Hematopoietic multipotent progenitor cell treated with erythropoietin and hydrocortisone succinate and interleukin-3 and kit ligand, for 4 days (in vitro differentiated cells): ENCODE data around the gene WDR59.
"Not testable (repeated sequence)": the region's sequence is repeated elsewhere in the genome, so short reads cannot be mapped to it uniquely, and the experiment has no call there.

Experiments
- DNase-seq: peaks from one replicate; pipeline ENCODE4 v3.0.0-alpha.2; 2015

WDR59 gene

GRCh38 chr16:75012380-75013081, 27.6 kb upstream of the WDR59 start:
- DNase-seq = no peak

- DNase-seq = peak; percentile 75
Measured at GRCh38 chr16:75011634-75012307, 26.8 kb upstream of the WDR59 start.

DNA sequence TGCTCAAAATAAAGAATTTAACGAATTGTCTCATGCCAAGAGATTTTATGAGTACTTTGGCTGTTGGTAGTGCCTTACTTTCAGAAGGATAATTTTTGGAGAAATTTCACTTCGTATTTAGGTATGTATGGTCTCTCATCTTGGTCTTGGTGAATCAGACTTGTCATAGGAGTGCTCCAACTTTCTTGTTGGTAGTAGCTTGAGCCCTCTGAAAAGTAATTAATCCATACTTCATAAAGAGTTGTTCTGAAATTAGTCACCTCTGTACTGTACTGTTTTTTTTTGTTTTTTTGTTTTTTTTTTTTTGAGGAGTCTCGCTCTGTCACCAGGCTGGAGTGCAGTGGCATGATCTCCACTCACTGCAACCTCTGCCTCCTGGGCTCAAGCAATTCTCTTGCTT, 25.5 kb upstream of the WDR59 start:
- no peak for DNase-seq

- no peak for DNase-seq
Measured at GRCh38 chr16:75007443-75007842, 22.5 kb upstream of the WDR59 start.

- DNase-seq = no peak
Measured at GRCh38 chr16:75005697-75006096, 20.8 kb upstream of the WDR59 start.

DNA sequence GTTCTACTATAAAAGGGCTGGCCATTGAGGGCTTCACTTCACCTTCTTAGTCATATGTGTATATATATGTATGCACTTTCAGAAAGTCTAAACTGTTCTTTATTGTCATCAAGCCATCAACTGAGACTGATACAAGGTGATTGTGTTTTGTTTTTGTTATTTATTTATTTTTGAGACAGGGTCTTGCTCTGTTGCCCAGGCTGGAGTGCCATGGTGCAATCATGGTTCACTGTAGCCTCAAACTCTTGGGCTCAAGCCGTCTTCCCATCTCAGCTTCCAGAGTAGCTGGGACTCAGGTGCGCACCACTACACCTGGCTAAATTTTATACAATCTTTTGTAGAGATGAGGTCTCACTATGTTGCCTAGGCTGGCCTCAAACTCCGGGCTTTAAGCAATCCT, 19.5 kb upstream of the WDR59 start:
- DNase-seq = no peak

DNA sequence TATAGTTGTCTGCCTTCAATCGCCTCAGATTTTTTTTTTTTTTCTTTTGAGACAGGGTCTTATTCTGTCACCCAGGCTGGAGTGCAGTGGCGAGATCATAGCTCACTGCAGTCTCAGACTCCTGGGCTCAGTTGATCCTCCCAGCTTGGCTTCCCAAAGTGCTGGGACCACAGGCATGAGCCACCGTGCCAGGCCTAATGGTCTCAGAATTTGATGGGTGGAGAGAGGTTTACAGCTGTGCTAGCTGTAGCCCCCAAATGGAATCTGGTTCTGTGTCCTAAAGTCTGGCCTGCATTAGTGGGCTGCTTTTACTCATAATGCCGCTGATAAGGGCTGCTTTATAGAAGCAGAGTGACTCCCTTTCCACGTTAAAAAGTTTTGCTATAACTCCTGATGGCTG, 19.0 kb upstream of the WDR59 start:
- DNase-seq = no peak

DNA sequence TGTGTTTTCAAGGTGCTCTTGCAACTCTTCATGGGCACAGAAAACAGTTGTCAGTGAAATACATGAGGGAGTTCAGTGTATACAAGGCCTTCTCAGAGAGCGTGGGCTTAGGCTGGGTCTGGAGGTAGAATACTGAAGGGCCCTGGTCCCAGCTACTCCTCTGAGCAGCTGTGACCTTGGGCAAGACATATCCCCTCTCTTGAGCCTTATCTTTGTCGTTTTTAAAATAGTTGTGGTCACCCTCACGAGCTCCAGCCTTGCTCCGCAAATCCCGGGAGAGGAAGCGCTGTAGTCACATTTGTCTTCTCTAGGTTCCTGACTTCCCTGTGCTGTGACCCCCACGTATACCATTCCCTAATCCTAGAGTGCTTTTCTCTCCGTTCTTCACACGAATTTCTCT, 17.6 kb upstream of the WDR59 start:
- peak; percentile 67 for DNase-seq

DNA sequence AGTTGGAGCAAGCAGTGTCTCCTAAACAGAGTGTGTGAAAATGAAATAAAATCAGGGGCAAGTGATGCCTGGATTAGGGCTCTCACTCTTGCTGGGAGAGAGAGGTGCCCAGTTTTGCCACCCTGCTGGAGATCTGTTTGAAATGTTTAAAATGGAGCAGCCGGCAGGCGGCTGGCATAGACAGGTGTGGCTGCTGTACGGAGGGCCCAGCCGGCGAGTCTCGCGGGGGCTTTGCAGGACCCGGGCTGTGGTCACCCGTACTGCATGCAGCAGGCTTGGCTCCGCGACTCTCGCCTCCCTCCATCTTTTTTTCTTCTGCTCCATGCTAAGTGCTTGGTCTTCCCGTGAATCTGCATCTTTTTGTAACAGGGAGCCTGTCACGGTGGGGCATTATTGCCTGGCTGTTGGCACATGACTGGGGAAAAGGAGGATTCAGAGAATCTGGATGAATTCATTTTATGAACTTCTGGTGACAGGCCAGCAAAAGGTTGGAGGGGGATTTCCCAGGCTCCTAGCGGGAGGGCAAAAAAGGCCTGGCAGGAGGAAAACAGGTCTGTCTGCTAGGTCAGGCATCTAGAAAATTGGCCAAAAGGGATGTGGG, 15.7 kb upstream of the WDR59 start:
- peak; percentile 68 for DNase-seq

DNA sequence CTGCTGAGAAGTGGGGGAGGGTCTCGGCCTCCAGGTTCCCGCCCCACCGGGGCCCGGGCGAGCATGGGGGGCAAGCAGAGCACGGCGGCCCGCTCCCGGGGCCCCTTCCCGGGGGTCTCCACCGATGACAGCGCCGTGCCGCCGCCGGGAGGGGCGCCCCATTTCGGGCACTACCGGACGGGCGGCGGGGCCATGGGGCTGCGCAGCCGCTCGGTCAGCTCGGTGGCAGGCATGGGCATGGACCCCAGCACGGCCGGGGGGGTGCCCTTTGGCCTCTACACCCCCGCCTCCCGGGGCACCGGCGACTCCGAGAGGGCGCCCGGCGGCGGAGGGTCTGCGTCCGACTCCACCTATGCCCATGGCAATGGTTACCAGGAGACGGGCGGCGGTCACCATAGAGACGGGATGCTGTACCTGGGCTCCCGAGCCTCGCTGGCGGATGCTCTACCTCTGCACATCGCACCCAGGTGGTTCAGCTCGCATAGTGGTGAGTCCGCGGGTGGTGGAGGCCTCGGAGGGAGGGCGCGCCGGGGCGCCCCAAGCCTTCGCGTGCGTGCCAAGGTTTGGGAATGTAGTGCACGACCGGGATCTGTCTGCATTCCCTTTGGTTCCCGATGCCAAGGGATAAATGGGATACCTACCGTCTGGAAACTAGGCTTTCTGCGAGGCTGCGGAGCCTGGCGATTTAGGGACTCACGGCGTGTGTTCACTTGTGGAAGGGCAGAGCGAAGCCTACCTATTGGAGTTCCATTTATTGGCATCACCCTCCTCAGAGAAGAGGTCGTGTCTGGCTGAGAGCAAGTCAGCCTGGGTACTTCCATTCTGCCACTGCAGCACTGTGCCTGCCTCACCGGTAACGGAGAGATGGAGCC, 14.9 kb upstream of the WDR59 start:
- peak; percentile 47 for DNase-seq

DNA sequence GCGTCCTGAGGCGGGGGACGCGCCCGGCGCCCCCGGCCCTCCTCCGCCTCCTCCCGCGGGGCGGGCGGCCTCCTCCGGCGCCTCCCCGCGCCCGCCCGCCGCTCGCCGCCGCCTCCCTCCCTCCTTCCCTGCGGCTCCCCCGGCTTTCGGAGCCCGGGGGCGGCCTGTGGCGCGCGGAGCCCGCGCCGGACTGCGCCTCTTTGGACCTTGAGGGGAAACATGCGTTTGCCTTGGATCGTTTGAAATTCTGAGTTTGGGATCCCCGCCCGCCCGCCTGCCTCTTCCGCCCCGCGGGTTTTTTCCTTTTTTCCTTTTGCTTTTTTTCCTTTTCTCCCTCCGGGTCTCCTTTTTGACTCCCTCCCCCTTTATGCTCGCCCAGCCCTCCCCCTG, 14.3 kb upstream of the WDR59 start:
- peak; percentile 43 for DNase-seq

DNA sequence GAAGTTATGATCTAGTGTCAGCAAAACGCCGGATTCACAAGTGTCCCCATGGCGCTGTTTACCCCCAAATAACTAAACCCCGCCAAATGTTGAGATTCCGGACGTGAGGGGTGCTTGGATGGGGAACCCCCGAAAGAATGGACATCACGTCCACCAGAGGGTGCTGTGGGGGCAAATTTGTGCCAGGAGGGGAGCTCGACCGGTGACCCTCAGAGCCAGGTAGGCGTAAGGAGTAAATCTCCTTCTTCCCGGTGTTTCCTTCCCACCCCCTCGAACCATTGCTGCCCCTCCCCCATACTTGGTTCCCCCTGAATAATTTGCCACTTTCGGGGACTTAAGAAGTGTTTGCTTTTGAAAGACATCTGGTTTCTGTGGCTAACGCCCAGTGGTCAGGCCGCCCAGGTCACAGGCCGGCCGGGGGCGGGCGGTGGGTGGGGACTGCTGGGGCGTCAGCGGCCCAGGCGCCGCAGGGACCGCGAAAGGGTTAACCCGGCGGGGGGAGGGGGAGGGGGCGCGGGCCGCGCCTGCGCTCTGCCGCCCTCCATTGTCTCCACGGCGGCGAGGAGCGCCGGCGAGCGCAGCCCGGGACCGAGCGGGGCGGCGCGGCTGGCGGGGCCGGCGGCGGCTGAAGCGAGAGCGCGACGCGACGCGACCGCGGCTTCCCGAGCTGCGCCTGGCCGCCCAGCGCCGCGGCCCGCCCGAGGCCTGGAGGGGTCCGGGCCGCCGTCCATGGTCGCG, 13.7 kb upstream of the WDR59 start, which contains the start of gene ZNRF1:
Gene ZNRF1 (plus strand): TSS at position 544 of the 738 bp plus-strand sequence. CDS start 648 bp downstream, outside the sequence.
- DNase-seq = peak; percentile 95

DNA sequence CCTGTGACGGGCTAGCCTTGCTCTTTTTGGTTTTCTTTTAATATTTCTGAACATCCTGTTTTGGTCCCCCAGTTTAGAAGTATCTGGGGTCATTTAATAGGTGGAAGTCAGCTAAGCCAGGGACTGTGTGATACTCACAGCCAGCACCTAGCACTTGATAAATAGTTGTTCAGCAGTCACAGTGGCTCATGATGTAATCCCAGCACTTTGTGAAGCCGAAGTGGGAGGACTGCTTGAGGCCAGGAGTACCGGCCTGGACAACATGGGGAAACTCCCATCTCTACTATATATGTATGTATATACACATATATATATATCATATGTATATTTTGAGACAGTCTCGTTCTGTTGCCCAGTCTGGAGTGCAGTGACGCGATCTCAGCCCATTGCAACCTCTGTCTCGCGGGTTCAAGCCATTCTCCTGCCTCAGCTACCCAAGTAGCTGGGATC, 12.1 kb upstream of the WDR59 start:
- DNase-seq = no peak

GRCh38 chr16:74995986-74996385, 11.1 kb upstream of the WDR59 start:
- no peak for DNase-seq

- peak; percentile 91 for DNase-seq
Measured at GRCh38 chr16:74991593-74992403, 6.9 kb upstream of the WDR59 start.

- no peak for DNase-seq
Measured at GRCh38 chr16:74991268-74991592, 6.3 kb upstream of the WDR59 start.

GRCh38 chr16:74990832-74991231, 5.9 kb upstream of the WDR59 start:
- no peak for DNase-seq

GRCh38 chr16:74989864-74990263, 4.9 kb upstream of the WDR59 start:
- not testable (repeated sequence) for DNase-seq

DNA sequence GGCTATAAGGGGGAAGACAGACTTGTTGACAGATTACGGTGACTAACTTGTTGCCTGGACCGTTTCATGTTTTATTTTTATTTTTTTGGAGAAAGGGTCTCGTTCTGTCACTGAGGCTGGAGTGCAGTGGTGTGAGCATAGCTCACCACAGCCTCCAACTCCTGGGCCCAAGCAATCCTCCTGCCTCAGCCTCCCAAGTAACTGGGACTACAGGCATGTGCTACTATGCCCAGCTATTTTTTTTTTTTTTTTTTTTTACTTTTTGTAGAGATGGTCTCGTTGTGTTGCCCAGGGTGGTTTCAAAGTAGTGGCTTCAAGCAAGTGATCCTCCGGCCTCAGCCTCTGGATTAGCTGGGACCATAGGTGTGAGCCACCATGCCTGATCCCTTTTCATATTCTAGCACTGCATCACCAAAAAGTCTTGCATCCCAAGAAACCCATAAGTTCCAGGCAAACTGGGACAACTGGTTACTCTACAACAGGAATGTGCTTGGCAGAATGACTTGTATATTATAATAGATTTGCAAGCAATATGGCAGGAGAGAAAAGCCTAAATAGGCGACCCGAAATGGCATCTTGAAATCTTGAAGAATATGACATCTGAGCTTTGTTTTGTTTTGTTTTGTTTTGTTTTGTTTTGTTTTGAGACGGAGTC, 2.2 kb upstream of the WDR59 start:
- no peak for DNase-seq

GRCh38 chr16:74984194-74984528, 762 bp downstream of the WDR59 start:
- no peak for DNase-seq

GRCh38 chr16:74982256-74982655, 2.7 kb downstream of the WDR59 start:
- no peak for DNase-seq
